ENCODE results near the gene BCAS4. TPM values are rescaled to one million over a fixed set of nuclear protein-coding genes. Genes with fewer than 3 reads are reported as not detected.

BCAS4 gene
- total RNA-seq, 1 experiment from 2014 or later, result 34.8 TPM

DNA sequence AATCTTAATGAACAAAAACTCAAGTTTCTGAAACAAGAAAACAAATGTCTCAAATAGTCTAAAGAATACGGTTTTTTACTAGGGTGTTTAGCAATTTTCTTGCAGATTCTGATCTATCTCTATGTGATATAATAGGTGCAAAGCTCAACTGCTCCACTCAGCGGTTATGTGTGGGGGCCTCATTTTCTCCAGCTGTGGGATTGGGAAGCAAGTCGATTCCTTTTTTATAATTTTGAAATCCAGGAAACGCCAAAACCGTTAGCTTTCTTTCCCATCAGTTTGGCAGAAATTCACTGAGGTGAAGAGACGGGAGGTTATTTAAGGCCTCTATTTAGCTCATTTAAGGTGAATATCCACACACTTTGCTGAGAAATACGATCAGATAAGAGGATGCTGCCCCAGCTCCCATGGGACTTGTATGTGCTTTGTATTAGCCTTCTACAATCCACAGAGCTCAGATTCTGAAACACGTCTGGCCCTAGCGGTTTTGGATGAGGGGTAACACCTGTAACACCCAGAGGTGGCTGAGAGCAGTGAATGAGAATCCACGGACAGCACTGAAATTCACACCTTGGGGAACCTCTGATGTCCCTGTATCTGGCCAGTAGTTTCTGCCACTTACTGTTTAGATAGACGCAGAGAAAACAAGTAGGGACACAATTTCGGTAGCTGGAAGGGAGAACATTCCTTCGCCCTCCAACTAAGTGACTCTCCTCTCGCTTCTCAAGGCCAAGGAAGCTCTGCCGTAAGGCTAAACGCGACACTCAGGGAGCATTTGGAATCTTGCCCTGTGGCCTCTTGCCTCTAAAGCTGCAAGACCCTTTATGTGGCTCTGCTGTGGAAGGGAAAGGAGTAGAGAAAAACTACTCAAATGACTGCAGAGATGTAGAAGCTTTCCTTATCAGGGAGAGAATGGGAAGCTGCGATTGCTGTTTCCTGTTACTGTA is 6.5 kb upstream of the BCAS4 start:
- Histone ChIP-seq H3K27ac (ENCODE audit: low read length) (peak overlapping the region; percentile 99), H3K4me3 (ENCODE audit: low read depth in 2 of 2, low read length in 2 of 2) (peak overlapping the region in 1 of 2 experiments; percentile 34; a peak in 2 of 4 replicates), H3K9me3 (ENCODE audit: control insufficient read depth, insufficient read depth, low read depth, low read length) (no peaks in the 10 kb centered on the region), H3K4me1 (ENCODE audit: control insufficient read depth, insufficient read depth, low read length) (peaks cover 49% of the 10 kb centered on the region), H3K36me3 (ENCODE audit: control insufficient read depth, insufficient read depth, low read length) (no peaks in the 10 kb centered on the region), H3K27me3 (ENCODE audit: control insufficient read depth, insufficient read depth, low read length) (no peaks in the 10 kb centered on the region)
- in situ Hi-C loops (cut with HindIII; ENCODE audit: low pct_unique_long_range_greater_than_20kb, low sequenced_read_pairs) (no loop called here), intact Hi-C loops (cut with micrococcal nuclease; ENCODE audit: unreplicated experiment) (loop anchor here (5.0 kb wide), 2 partner anchors 41 to 126 kb away; no protein-coding TSS in a partner anchor)
- ChIA-PET CTCF (interaction anchor here (0.6 to 1.5 kb wide), 12 partner anchors 23 to 162 kb away, joined by 3 to 15 read pairs (median 4); no protein-coding TSS in a partner anchor), POLR2A (interaction anchor here (0.6 to 1.3 kb wide), 6 partner anchors 15 to 162 kb away, joined by 3 to 8 read pairs (median 4); no protein-coding TSS in a partner anchor)
- no TSS peak for BruUV-seq (replicated peaks)
- peak; percentile 75 for ATAC-seq
- no peak for TF ChIP-seq TCF7L2 (IDR thresholded peaks at IDR 0.05; ENCODE audit: low read depth, low read length)
- peak; percentile 70; the same call in 1 of the 2 replicates for TF ChIP-seq POLR2AphosphoS5 (IDR thresholded peaks at IDR 0.05; ENCODE audit: low read depth, low read length)
- no peak for TF ChIP-seq SIN3A (IDR thresholded peaks at IDR 0.05; ENCODE audit: borderline replicate concordance, insufficient read depth, low read depth, low read length)
- TF ChIP-seq REST (IDR thresholded peaks at IDR 0.05; ENCODE audit: insufficient read depth in 1 of 2, low read depth in 2 of 2, low read length in 1 of 2), result peak in 1 of 2 experiments; percentile 23; a peak in 1 of 4 replicates
- peak; percentile 90 for TF ChIP-seq CTCF (IDR thresholded peaks at IDR 0.05)
- peak; percentile 81 for DNase-seq (ENCODE audit: low read depth, low spot score)

GRCh38 chr20:50789968-50790650 is 4.8 kb upstream of the BCAS4 start:
- in situ Hi-C loops (cut with HindIII; ENCODE audit: low pct_unique_long_range_greater_than_20kb, low sequenced_read_pairs), result no loop called here
- Histone ChIP-seq H3K36me3 (ENCODE audit: control insufficient read depth, insufficient read depth, low read length) (no peaks in the 10 kb centered on the region), H3K27ac (ENCODE audit: low read length) (peak overlapping the region; percentile 99), H3K4me1 (ENCODE audit: control insufficient read depth, insufficient read depth, low read length) (peaks cover 58% of the 10 kb centered on the region), H3K9me3 (ENCODE audit: control insufficient read depth, insufficient read depth, low read depth, low read length) (no peaks in the 10 kb centered on the region), H3K4me3 (ENCODE audit: low read depth in 2 of 2, low read length in 2 of 2) (no peak overlapping the region), H3K27me3 (ENCODE audit: control insufficient read depth, insufficient read depth, low read length) (no peaks in the 10 kb centered on the region)
- ChIA-PET CTCF (interaction anchor here (1.1 kb wide), 1 partner anchor 44 kb away, joined by 3 read pairs; no protein-coding TSS in a partner anchor), POLR2A (no interaction called here)
- intact Hi-C loops (cut with micrococcal nuclease; ENCODE audit: unreplicated experiment), result loop anchor here (5.0 kb wide), 3 partner anchors 43 to 142 kb away; partner anchors contain the start of gene ADNP
- DNase-seq (ENCODE audit: low read depth, low spot score), result no peak
- peak; percentile 0; the same call in 1 of the 2 replicates for ATAC-seq
- no TSS peak for BruUV-seq (replicated peaks)
- TF ChIP-seq SIN3A (IDR thresholded peaks at IDR 0.05; ENCODE audit: borderline replicate concordance, insufficient read depth, low read depth, low read length), result no peak
- TF ChIP-seq CTCF (IDR thresholded peaks at IDR 0.05), result no peak
- no peak for TF ChIP-seq POLR2AphosphoS5 (IDR thresholded peaks at IDR 0.05; ENCODE audit: low read depth, low read length)
- TF ChIP-seq REST (IDR thresholded peaks at IDR 0.05; ENCODE audit: insufficient read depth in 1 of 2, low read depth in 2 of 2, low read length in 1 of 2), result no peak
- no peak for TF ChIP-seq TCF7L2 (IDR thresholded peaks at IDR 0.05; ENCODE audit: low read depth, low read length)

Data from Panc1 (cell line).